IMR-90 (cell line): ENCODE measurements around the gene STOM. TPM values are rescaled to one million over a fixed set of nuclear protein-coding genes. Genes with fewer than 3 reads are reported as not detected.

Experiments used
- ATAC-seq: fragments of 200-7000 bp; cut with Tn5 transposase; 2 replicates; pipeline ENCODE4 v1.9.1; 2020; ENCODE audit warnings: low read depth, mild to moderate bottlenecking, moderate library complexity
- BruUV-seq: library from RNA; stranded (reverse); fragments of 400-500 nt; replicated peaks from 2 replicates; lab custom pipeline; 2021; lab: Mats Ljungman, UMichigan
- CTCF ChIA-PET: fragments of 300-600 bp; formaldehyde crosslinking; extraction: SDS; loops from one replicate; lab custom pipeline; 2021; ENCODE audit warnings: antibody characterized with exemption; lab: Yijun Ruan, JAX
- POLR2A ChIA-PET: fragments of 300-600 bp; sonication (Branson Sonifier 250); formaldehyde crosslinking; loops from one replicate; lab custom pipeline; 2022; ENCODE audit warnings: antibody characterized with exemption; ENCODE audit not compliant: unreplicated experiment; lab: Charles Lee
- DNase-seq: peaks from one replicate; pipeline ENCODE4 v3.0.0; 2013
- H2AFZ ChIP-seq: replicated peaks from 2 replicates; pipeline ENCODE3; 2013; ENCODE audit warnings: low read length, mild to moderate bottlenecking; ENCODE audit not compliant: poor library complexity
- H2AK5ac ChIP-seq: 2 replicates; pipeline ENCODE4 v1.6.1; 2013; ENCODE audit warnings: low read depth, low read length, inconsistent platforms
- H2AK9ac ChIP-seq: replicated peaks from 2 replicates; pipeline ENCODE3; 2013; ENCODE audit warnings: mild to moderate bottlenecking, low read depth, low read length, moderate library complexity; ENCODE audit not compliant: poor library complexity
- H2BK120ac ChIP-seq: 2 replicates; pipeline ENCODE4 v1.6.1; 2013; ENCODE audit warnings: low read depth, low read length, inconsistent platforms
- H2BK15ac ChIP-seq: 3 replicates; pipeline ENCODE4 v1.6.1; 2013; ENCODE audit warnings: low read depth, low read length, inconsistent platforms
- H2BK20ac ChIP-seq: 2 replicates; pipeline ENCODE4 v1.6.1; 2013; ENCODE audit warnings: low read depth, mild to moderate bottlenecking, inconsistent platforms, low read length, moderate library complexity
- H2BK5ac ChIP-seq: 2 replicates; pipeline ENCODE4 v1.6.1; 2013; ENCODE audit warnings: mild to moderate bottlenecking, low read depth, low read length, inconsistent platforms; ENCODE audit not compliant: poor library complexity, severe bottlenecking
- H3K14ac ChIP-seq: replicated peaks from 2 replicates; pipeline ENCODE4 v1.6.1; 2013; ENCODE audit warnings: low read depth, low read length, inconsistent platforms
- H3K18ac ChIP-seq: 2 replicates; pipeline ENCODE4 v1.6.1; 2013; ENCODE audit warnings: low read depth, low read length, control low read depth
- H3K23ac ChIP-seq: 2 replicates; pipeline ENCODE4 v1.6.1; 2013; ENCODE audit warnings: low read depth, low read length, inconsistent platforms
- H3K27ac ChIP-seq: 2 replicates; pipeline ENCODE4 v1.5.1; 2013; ENCODE audit warnings: mild to moderate bottlenecking, control low read depth, low read length; ENCODE audit not compliant: insufficient read depth
- H3K27me3 ChIP-seq: 2 replicates; pipeline ENCODE4 v1.6.1; 2013; ENCODE audit warnings: low read length; ENCODE audit not compliant: control insufficient read depth, insufficient read depth
- H3K36me3 ChIP-seq: 2 replicates; pipeline ENCODE4 v1.6.1; 2013; ENCODE audit warnings: low read length, mixed read lengths; ENCODE audit not compliant: control insufficient read depth, insufficient read depth
- H3K4ac ChIP-seq: 2 replicates; pipeline ENCODE4 v1.6.1; 2013; ENCODE audit warnings: low read depth, low read length, inconsistent platforms
- H3K4me1 ChIP-seq: 2 replicates; pipeline ENCODE4 v1.6.1; 2013; ENCODE audit warnings: low read length, mixed read lengths; ENCODE audit not compliant: control insufficient read depth, insufficient read depth
- H3K4me2 ChIP-seq: 2 replicates; pipeline ENCODE4 v1.6.1; 2013; ENCODE audit warnings: low read depth, mild to moderate bottlenecking, control low read depth, low read length, moderate library complexity
- H3K4me3 ChIP-seq: 2 replicates; pipeline ENCODE4 v1.5.1; 2013; ENCODE audit warnings: low read depth, mild to moderate bottlenecking, control low read depth, low read length, moderate library complexity; ENCODE audit not compliant: insufficient read depth
- H3K56ac ChIP-seq: 2 replicates; pipeline ENCODE4 v1.6.1; 2013; ENCODE audit warnings: low read length, inconsistent platforms; ENCODE audit not compliant: insufficient read depth; ENCODE audit errors: extremely low read depth
- H3K79me1 ChIP-seq, 2 experiments: 2 replicates each; pipeline ENCODE4 v1.6.1; 2013; ENCODE audit warnings: low read length in 2 of 2, inconsistent platforms in 1 of 2, low read depth in 1 of 2
- H3K9ac ChIP-seq: 2 replicates; pipeline ENCODE4 v1.6.1; 2013; ENCODE audit warnings: low read depth, low read length, control low read depth
- H3K9me1 ChIP-seq: 2 replicates; pipeline ENCODE4 v1.6.1; 2013; ENCODE audit warnings: low read length, inconsistent platforms; ENCODE audit not compliant: insufficient read depth
- H3K9me3 ChIP-seq: 2 replicates; pipeline ENCODE4 v1.6.1; 2013; ENCODE audit warnings: low read length; ENCODE audit not compliant: control insufficient read depth, insufficient read depth
- H4K20me1 ChIP-seq: 2 replicates; pipeline ENCODE4 v1.6.1; 2013; ENCODE audit warnings: low read length, inconsistent platforms; ENCODE audit not compliant: insufficient read depth
- H4K5ac ChIP-seq: 2 replicates; pipeline ENCODE4 v1.6.1; 2013; ENCODE audit warnings: mild to moderate bottlenecking, low read depth, low read length, control low read depth
- H4K8ac ChIP-seq, 2 experiments: 2 replicates each; pipeline ENCODE4 v1.6.1; 2013; ENCODE audit warnings: low read depth in 2 of 2, low read length in 2 of 2, control low read depth in 1 of 2, inconsistent platforms in 1 of 2
- H4K91ac ChIP-seq: 2 replicates; pipeline ENCODE4 v1.6.1; 2013; ENCODE audit warnings: low read depth, low read length, inconsistent platforms; ENCODE audit not compliant: insufficient read depth
- CEBPB ChIP-seq: IDR thresholded peaks from 2 replicates; pipeline ENCODE4 v1.6.1; 2012; ENCODE audit warnings: low read depth, low read length, improper control_type of control experiment
- RAD21 ChIP-seq: IDR thresholded peaks from 2 replicates; pipeline ENCODE4 v1.6.1; 2012; ENCODE audit warnings: low read length, improper control_type of control experiment
- RCOR1 ChIP-seq: IDR thresholded peaks from 2 replicates; pipeline ENCODE4 v1.6.1; 2012; ENCODE audit warnings: mild to moderate bottlenecking, low read length, improper control_type of control experiment; ENCODE audit not compliant: insufficient replicate concordance
- SMC3 ChIP-seq: fragments of 150-350 bp; IDR thresholded peaks from 2 replicates; pipeline ENCODE4 v1.6.1; 2016; ENCODE audit warnings: low read depth, mild to moderate bottlenecking, antibody characterized with exemption, low read length, moderate library complexity
- WGBS, 2 experiments: methylation state at CpG; one replicate each; pipeline versions ENCODE4 v1.1.5 to v1.1.7; 2013; ENCODE audit warnings: missing lambda C conversion rate in 2 of 2; ENCODE audit not compliant: insufficient read length in 1 of 2; ENCODE audit errors: extremely low coverage in 2 of 2; 5-methylcytosine and 5-hydroxymethylcytosine counted together
- dilution Hi-C: fragments of 300-500 bp; cut with HindIII; formaldehyde crosslinking; loops from one replicate; pipeline ENCODE4 v1.14.3; 2018; ENCODE audit warnings: low sequenced_read_pairs; ENCODE audit not compliant: unreplicated experiment
- in situ Hi-C: fragments of 300-500 bp; cut with MboI; formaldehyde crosslinking; loops from 3 replicates; pipeline ENCODE4 v1.14.3; 2019; ENCODE audit warnings: low sequenced_read_pairs, inconsistent platforms, mixed read lengths
- intact Hi-C: fragments of 100-400 bp; cut with micrococcal nuclease; formaldehyde crosslinking; loops from 2 replicates; pipeline ENCODE4 v1.10.0; 2022
- polyA plus RNA-seq, 3 experiments: library from polyadenylated mRNA; depleted of rRNA; stranded (reverse); fragments of >200 nt; gene quantifications; 2 replicates each; pipeline ENCODE4 v1.2.3, GENCODE V29; 2012; ENCODE audit warnings: low replicate concordance in 1 of 3
- total RNA-seq: library from RNA; depleted of rRNA; stranded (reverse); fragments of >200 nt; gene quantifications from 2 replicates; pipeline ENCODE4 v1.2.3, GENCODE V29; 2012
- TF ChIP-seq, protein P1 (sequence below): conservative IDR thresholded peaks from 2 replicates; pipeline ENCODE4 v1.5.1; 2012; ENCODE audit warnings: mild to moderate bottlenecking, low read depth, low read length, improper control_type of control experiment

STOM gene
- total and polyA plus RNA-seq, 2 of the 4 experiments (the other 2 are of a cell fraction) = 78.4 to 84.8 TPM

DNA sequence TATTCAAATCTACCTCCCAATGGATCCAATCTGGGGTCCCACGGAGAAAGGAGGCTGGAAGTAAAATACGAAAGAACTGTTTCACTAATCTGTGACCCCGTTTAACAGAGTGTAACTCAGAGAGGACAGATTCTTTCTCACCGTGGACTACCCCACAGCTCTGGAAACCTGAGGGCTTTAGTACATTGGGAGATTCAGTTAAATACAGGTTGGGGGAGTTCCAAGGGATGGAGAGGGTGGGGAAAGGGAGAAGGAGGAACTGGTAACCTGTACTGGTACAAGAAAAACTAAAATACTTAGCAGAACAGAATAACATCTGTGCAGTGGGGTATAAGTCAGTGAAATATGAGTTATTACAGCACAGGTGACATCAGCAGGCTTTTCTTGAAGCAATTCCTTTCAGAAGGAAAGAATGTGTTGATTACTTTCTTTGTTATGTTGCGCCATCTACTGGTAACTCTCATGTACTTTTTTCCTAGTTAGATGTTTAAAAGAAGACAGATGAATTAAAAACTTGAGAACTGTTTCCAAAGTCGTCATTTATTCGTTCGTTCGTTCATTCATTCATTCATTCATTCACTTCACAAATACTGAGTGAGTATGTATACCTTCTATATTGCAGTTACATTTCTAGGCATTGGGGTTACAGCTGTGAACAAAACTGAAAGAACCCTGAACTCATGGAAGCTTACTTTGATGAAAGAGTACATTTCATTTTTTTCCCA, 30.0 kb upstream of the STOM start:
- no peak overlapping the region for H2AFZ ChIP-seq
- peak overlapping the region; percentile 87 for H2AK5ac ChIP-seq
- peak; percentile 86 for DNase-seq
- no TSS peak for BruUV-seq
- no peaks in the 10 kb centered on the region for H4K20me1 ChIP-seq
- H2BK20ac ChIP-seq = peak overlapping the region; percentile 92
- H3K4me3 ChIP-seq = no peak overlapping the region
- H2AK9ac ChIP-seq = peak overlapping the region; percentile 35
- intact Hi-C loops = loop anchor here (1.0 to 10.0 kb wide), 4 partner anchors 49 to 405 kb away; no protein-coding TSS in a partner anchor
- TF ChIP-seq CEBPB (peak; percentile 70), RCOR1 (no peak), RAD21 (peak; percentile 84), SMC3 (peak; percentile 77)
- TF ChIP-seq, protein P1, sequence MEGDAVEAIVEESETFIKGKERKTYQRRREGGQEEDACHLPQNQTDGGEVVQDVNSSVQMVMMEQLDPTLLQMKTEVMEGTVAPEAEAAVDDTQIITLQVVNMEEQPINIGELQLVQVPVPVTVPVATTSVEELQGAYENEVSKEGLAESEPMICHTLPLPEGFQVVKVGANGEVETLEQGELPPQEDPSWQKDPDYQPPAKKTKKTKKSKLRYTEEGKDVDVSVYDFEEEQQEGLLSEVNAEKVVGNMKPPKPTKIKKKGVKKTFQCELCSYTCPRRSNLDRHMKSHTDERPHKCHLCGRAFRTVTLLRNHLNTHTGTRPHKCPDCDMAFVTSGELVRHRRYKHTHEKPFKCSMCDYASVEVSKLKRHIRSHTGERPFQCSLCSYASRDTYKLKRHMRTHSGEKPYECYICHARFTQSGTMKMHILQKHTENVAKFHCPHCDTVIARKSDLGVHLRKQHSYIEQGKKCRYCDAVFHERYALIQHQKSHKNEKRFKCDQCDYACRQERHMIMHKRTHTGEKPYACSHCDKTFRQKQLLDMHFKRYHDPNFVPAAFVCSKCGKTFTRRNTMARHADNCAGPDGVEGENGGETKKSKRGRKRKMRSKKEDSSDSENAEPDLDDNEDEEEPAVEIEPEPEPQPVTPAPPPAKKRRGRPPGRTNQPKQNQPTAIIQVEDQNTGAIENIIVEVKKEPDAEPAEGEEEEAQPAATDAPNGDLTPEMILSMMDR = peak; percentile 81
- no peaks in the 10 kb centered on the region for H3K27me3 ChIP-seq
- H4K5ac ChIP-seq = peak overlapping the region; percentile 91; the same call in 1 of the 2 replicates
- in situ Hi-C loops = loop anchor here (5.0 to 25.0 kb wide), 4 partner anchors 78 to 638 kb away; no protein-coding TSS in a partner anchor
- ChIA-PET CTCF (interaction anchor here (0.6 to 3.4 kb wide), 10 partner anchors 24 to 419 kb away, joined by 3 to 26 read pairs (median 3); partner anchors contain the start of gene GSN), POLR2A (interaction anchor here (0.6 kb wide), 1 partner anchor 101 kb away, joined by 5 read pairs; no protein-coding TSS in a partner anchor)
- no peaks in the 10 kb centered on the region for H3K36me3 ChIP-seq
- dilution Hi-C loops = no loop called here
- H4K8ac ChIP-seq = peak overlapping the region; percentile 81
- H3K4me2 ChIP-seq = peak overlapping the region; percentile 70; the same call in 1 of the 2 replicates
- H2BK15ac ChIP-seq = peak overlapping the region; percentile 62; the same call in 2 of the 3 replicates
- peak overlapping the region; percentile 40 for H3K56ac ChIP-seq
- peak overlapping the region; percentile 83; the same call in 1 of the 2 replicates for H4K91ac ChIP-seq
- peak overlapping the region; percentile 88 for H3K4ac ChIP-seq
- H3K27ac ChIP-seq = no peak overlapping the region
- peaks cover 11% of the 10 kb centered on the region for H3K4me1 ChIP-seq
- H2BK5ac ChIP-seq = peak overlapping the region; percentile 98
- no peak overlapping the region for H3K9ac ChIP-seq
- H3K9me1 ChIP-seq = peaks cover 3% of the 10 kb centered on the region; the same call in 1 of the 2 replicates
- H2BK120ac ChIP-seq = peak overlapping the region; percentile 95
- no CpG with 5 or more reads among the region's 9 CpGs for WGBS, 2 experiments
- ATAC-seq = peak; percentile 27
- peak overlapping the region; percentile 64; the same call in 1 of the 2 replicates for H3K18ac ChIP-seq
- H3K23ac ChIP-seq = no peak overlapping the region
- H3K14ac ChIP-seq = peak overlapping the region; percentile 68
- 0 out of 4 replicates have a peak, but pooled peaks cover 0 to 3% of the 10 kb centered on the region in 2 experiments for H3K79me1 ChIP-seq
- H3K9me3 ChIP-seq = peaks cover 4% of the 10 kb centered on the region
